ENCODE results near the gene SPTB. TPM values are rescaled to one million over a fixed set of nuclear protein-coding genes. Genes with fewer than 3 reads are reported as not detected.

SPTB gene
- total RNA-seq, 1 donor from 2014 or later = 32.7 TPM

GRCh38 chr14:64788706-64789105, 91.0 kb downstream of the SPTB start:
- peak; percentile 13 for DNase-seq

- DNase-seq = no peak
These were observed 92.1 kb downstream of the SPTB start for GRCh38 chr14:64787619-64788018.

GRCh38 chr14:64786296-64787149, 93.2 kb downstream of the SPTB start:
- no peak for DNase-seq

GRCh38 chr14:64784006-64784405, 95.7 kb downstream of the SPTB start:
- no peak for DNase-seq

GRCh38 chr14:64782196-64782595, 97.5 kb downstream of the SPTB start:
- DNase-seq = no peak

- DNase-seq = no peak
These were observed 100.2 kb downstream of the SPTB start for GRCh38 chr14:64779472-64779871.

GRCh38 chr14:64778104-64778754, 101.5 kb downstream of the SPTB start:
- no peak for DNase-seq

GRCh38 chr14:64777461-64777860, 102.2 kb downstream of the SPTB start:
- DNase-seq = no peak

GRCh38 chr14:64775081-64775777, 104.5 kb downstream of the SPTB start:
- no peak for DNase-seq

GRCh38 chr14:64774272-64774671, 105.4 kb downstream of the SPTB start:
- DNase-seq = no peak

GRCh38 chr14:64773577-64773976, 106.1 kb downstream of the SPTB start:
- no peak for DNase-seq

GRCh38 chr14:64773046-64773445, 106.7 kb downstream of the SPTB start:
- no peak for DNase-seq

- no peak for DNase-seq
These were observed 107.2 kb downstream of the SPTB start for GRCh38 chr14:64772397-64772950.

- DNase-seq = no peak
These were observed 108.5 kb downstream of the SPTB start for GRCh38 chr14:64771161-64771560.

GRCh38 chr14:64770751-64771150, 109.0 kb downstream of the SPTB start:
- DNase-seq = no peak

- DNase-seq = no peak
These were observed 110.3 kb downstream of the SPTB start for GRCh38 chr14:64769096-64770020.

GRCh38 chr14:64768401-64769095, 111.2 kb downstream of the SPTB start:
- no peak for DNase-seq

GRCh38 chr14:64767215-64767964, 112.3 kb downstream of the SPTB start:
- DNase-seq = no peak

GRCh38 chr14:64766430-64767151, 113.1 kb downstream of the SPTB start:
- no peak for DNase-seq
